Stimulated activated CD4-positive, alpha-beta T cell treated with anti-CD3 and anti-CD28 coated beads, Interleukin-1b, Interleukin-23, amount 100 ng/mL, for 48 hours (primary cell): ENCODE results near the gene VPS4B.
"Not testable (repeated sequence)": the region's sequence is repeated elsewhere in the genome, so short reads cannot be mapped to it uniquely, and the experiment has no call there.

Experiments used
- DNase-seq: peaks from one replicate; pipeline ENCODE4 v3.0.0-alpha.2; 2020

Gene VPS4B

DNA sequence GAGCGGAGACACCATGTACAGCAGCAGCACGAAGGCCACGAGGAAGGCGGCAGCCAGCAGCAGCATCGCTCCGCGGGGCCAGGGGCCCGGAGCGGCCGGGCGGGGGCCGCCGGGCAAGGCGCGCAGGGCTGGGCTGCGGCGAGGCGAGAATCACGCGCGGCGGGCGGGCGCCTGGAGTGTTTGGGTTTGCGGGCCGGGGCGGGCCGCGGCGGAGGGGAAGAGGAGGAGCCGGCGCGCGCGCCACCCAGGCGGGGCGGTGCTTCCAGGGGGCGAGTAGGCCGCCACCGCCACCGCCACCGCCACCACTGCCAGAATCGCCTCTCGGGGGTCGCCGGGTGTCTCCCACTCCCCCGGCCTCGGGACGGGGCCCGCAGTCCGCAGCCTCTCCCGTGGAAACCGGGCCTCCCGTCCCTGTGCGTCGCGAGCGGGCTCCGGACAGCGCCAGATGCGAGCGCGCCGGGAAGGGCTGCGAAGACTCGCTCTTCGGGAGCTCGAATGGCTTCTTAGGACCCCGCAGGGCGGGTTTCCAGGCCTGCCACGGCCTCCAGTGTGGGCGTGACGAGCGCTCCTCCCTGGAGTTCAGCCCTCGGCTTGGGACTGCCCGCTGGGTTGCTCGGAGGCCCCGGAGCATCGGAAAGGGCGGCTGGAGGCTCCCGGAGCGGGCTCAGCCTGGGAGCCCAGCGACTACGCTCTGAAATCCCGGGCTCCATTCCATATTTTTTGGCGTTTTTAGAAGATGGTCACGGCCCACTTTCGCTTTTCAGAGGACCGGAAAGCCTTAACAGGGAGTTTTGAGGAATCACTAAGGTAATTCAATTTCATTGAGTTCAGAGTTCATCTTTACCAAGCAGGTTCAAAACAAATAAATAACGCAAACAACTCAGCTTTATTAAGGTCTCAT is 55.0 kb downstream of the VPS4B start, which contains the start of gene KDSR:
Gene KDSR, minus strand, starts transcription at position 154 of the 901 bp plus-strand sequence. Its CDS starts 88 bp downstream, at position 66.
- DNase-seq = peak; percentile 81

- peak; percentile 77 for DNase-seq
These were observed 55.8 kb downstream of the VPS4B start for GRCh38 chr18:63366213-63367052.

DNA sequence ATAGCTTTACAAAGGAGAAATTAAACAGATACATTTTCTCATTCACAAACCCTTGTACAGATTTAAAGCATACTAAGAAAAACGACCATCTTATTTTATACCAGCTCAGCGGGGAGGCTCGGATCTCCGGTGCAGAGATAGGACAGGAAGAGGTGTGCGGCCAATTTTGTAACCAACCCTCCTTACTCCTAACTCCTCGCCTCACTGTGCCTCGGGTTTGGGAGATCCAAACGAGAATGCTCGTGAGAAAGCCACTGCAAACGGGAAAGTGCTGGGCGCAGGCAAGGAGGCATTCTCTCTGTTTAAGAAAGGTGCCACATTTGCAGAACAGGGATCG is 56.4 kb downstream of the VPS4B start:
- no peak for DNase-seq

GRCh38 chr18:63363951-63364350 is 58.3 kb downstream of the VPS4B start:
- DNase-seq = no peak

DNA sequence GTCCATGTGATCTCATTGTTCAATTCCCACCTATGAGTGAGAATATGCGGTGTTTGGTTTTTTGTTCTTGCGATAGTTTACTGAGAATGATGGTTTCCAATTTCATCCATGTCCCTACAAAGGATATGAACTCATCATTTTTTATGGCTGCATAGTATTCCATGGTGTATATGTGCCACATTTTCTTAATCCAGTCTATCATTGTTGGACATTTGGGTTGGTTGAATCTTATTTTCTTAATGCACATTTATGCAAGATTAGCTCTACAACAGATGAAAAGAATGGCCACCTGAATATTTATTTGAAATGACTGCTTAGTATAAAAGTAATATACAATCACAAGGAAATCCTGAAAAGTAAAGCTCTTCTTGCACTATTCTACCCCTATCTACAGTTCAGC is 58.9 kb downstream of the VPS4B start:
- DNase-seq = not testable (repeated sequence)

GRCh38 chr18:63356272-63356896 is 65.9 kb downstream of the VPS4B start:
- DNase-seq = no peak

GRCh38 chr18:63350230-63350629 is 72.0 kb downstream of the VPS4B start:
- no peak for DNase-seq

DNA sequence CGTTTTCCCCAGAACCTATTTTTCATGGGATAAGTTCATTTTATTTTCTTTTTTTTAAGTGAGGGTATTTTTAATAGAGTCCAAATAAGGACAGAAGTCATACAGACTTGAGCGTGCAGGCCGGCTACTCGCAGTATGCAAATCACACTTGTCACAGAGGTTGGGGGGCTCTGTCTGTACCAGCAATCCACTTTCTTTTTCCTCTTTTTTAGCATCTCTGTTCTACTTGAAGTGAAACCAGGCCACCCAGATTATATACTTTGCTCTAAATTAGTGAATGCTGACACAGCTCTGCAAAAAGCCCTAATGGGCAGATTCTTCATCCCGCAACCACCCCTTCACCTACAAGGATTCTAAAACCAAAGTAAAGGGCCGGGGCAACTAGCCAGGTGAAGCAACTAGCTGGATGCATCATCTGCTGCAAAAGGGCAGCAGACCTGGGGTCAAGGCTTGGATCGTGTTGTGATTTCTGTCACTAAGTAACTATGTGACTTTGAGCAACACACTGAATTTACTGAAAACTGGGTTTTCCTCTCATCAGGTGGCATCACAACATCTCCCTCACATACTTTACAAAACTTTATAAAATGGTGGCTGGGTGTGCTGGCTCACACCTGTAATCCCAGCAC is 73.7 kb downstream of the VPS4B start:
- no peak for DNase-seq

DNA sequence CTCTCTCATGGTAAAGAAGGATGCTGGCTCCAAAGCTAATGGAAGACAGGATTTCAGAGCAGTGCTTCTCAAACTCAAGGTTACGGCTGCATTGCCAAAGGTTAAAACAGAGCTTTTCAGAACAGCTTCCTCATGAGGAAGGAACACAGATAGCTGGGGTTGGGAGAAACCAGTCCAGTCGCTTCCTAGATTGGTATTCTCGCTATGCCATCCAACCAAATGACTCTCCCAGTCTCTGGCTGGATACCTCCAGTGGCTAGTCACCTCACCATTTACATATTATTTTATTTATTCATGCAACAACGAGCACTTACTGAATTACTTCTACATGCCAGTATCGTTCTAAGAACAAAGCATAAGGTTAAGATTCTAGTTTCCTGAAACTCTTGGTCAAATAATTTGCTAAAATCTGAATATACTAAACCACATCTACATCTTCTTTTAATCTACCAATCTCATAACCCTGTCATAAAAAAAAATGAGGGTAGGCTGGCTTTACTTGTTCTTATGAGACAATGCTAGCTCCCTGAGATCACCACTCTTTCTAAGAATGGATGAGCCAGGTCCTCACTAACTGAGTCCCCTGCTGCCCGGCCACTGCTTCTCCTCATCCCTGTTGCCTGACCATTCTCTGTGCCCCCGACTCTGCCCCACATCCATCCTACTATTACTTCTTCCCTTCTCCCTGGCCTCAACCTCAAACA is 75.6 kb downstream of the VPS4B start:
- no peak for DNase-seq

GRCh38 chr18:63346031-63346430 is 76.2 kb downstream of the VPS4B start:
- DNase-seq = no peak

DNA sequence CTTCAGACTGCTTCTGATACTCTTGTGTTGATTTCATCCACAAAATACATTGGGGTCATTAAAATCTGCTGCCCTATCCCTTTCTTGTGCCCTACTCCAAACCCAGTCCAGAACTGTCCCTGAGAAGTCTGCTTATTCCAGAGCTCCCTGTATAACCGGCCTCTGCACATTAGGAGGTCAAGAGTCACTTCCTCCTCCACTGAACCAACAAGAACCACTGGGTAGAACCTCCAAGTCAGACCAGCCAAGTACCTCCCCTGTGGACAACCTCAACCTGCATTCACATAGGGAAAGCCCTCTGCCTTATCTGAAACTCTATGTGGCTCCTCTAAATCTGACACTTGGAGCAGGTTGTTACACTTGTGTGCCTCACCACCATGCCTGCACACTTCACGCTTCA is 77.4 kb downstream of the VPS4B start:
- no peak for DNase-seq

GRCh38 chr18:63344263-63344662 is 78.0 kb downstream of the VPS4B start:
- no peak for DNase-seq

GRCh38 chr18:63342206-63342605 is 80.1 kb downstream of the VPS4B start:
- DNase-seq = peak; percentile 8

DNA sequence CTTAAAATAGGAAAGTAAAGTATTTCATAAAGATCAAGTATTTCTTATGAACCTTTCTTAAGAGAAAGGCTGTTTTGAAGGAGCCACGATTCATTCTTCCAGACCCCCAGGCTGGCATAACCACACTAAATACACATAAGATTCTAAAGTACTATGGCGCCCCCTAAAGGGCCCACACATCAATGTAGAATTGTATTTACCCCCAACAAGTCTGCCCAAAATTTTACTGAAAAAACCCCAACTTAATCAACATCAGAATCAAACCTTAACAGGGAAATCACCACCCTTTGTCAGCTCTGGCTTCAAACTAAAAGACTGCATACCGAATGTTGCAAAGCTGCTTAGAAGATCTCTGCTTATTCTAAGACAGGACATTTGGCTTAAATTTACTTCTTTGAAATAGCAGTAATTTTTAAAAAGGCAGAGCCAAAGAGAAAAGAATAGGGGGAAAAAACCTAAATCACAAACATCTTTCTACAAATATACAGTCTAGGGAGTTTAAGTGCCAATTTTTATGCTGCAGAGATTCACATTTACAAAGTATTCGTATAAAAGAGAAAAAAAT is 82.3 kb downstream of the VPS4B start:
- DNase-seq = peak; percentile 25
